ENCODE data around the gene GFRA1.

GFRA1 gene

DNA sequence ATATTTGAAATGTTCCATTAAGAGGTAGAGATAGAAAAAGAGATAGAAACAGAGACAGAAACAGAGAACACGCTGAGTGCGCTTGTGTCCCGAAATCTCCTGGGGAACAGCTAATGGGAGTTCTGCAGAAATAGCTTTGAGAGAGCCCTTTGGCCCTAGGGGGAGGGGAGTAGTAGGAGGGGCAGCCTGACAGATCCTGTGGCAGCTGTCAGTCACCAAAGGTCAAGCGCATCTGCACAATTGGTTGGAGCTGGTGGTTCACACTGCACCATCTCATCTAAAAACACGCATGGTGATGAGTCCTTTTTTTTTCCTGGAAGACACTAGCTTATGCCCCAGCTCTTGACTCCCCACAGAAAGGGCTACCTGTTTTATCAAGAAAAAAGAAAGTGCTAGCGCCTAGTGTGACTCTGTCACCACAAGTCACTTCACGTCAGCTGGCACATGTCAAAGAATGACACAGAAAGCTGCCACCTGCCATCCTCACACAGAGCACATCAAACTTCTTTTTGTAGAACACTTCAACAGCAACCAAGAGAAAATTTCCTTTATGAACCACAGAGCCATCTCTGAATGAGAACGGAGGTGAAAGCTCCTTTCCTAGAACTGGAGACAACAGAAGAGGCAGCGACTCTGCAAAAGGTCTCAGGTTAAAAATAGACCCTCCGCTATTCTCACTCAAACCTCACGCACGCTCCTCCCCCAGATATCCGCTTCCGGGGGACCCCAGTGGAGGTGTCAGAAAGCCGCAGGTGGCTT, 125.7 kb downstream of the GFRA1 start:
- DNase-seq (no peak), ATAC-seq (replicated peaks) (no peak)
- no peak overlapping the region for H3K27ac Mint-ChIP-seq
- H3K36me3 Mint-ChIP-seq (ENCODE audit: insufficient read depth) = no peaks in the 10 kb centered on the region
- no peaks in the 10 kb centered on the region for H3K27me3 Mint-ChIP-seq
- no peak overlapping the region for H3K4me3 Mint-ChIP-seq
- peaks cover 12 to 21% of the 10 kb centered on the region in 2 donors for H3K9me3 Mint-ChIP-seq
- H3K4me1 Mint-ChIP-seq (ENCODE audit: low read depth in 2 of 2) = peaks cover 0 to 2% of the 10 kb centered on the region in 2 donors

DNA sequence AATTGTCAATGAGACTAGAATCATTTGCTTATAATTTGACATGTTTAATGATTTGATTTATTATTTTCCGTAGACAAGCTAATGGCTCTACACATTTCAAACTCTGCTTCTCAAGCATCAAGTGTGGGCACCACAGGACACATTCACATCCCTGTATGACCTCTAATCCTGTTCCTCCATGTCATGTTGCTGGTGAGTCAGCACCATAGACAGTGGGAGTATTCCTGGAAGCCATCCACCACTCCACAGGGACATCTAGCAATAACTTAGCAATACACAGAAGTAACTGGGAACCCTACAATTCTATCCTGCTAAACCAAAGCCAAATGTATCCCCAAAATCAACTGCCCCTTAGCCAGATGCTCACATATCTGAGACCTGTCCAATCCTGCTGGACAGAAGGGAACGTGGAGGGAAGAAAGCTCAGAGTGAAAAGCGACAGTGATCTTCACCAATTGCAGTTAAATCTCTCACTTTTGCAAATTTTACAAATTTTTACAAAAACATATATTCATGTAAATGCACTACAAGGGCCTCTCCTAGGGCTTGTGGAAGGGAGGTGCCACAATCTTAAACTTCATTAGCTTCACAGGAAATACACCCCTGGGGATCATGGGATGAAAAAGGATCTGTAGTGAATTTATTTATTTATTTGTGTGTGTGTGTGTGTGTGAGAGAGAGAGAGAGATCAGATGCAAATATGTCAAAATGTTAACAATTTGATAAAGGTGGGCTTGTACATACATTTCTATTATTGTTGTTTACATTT, 126.5 kb downstream of the GFRA1 start:
- Mint-ChIP-seq H3K36me3 (ENCODE audit: insufficient read depth) (no peaks in the 10 kb centered on the region), H3K4me3 (no peak overlapping the region), H3K9me3 (peaks cover 8 to 13% of the 10 kb centered on the region in 2 donors), H3K27ac (no peak overlapping the region), H3K4me1 (ENCODE audit: low read depth in 2 of 2) (peaks cover 0 to 2% of the 10 kb centered on the region in 2 donors), H3K27me3 (no peaks in the 10 kb centered on the region)
- ATAC-seq (replicated peaks) = no peak
- DNase-seq = no peak

DNA sequence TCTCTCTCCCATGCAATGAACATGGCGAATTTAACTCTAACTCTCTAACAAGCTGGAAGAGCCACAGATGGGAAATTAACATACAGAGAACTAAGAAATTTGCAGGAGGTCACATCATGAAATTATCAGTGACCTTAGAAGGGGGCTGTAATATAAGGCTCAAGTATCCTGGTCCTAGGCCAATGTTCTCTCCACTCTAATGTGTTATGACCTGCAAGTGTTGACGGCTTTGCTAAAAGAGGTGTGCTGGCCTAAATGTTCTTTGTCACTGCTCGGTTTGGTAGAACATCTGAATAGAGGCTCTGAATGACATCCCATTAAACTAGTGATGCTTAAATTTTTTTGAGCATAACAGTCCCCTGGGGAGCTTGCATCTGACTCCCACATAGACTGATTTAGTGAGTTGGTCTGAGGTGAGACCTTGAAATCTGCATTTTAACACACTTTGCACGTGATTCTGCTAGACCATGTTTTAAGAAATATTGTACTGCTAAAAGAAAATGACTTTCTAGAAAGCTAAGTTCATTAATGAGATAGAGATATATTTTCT, 129.3 kb downstream of the GFRA1 start:
- Mint-ChIP-seq H3K4me1 (ENCODE audit: low read depth in 2 of 2) (peaks cover 0 to 2% of the 10 kb centered on the region in 2 donors), H3K4me3 (no peak overlapping the region), H3K27me3 (no peaks in the 10 kb centered on the region), H3K9me3 (peaks cover 0 to 3% of the 10 kb centered on the region in 2 donors), H3K27ac (no peak overlapping the region), H3K36me3 (ENCODE audit: insufficient read depth) (peaks cover 4% of the 10 kb centered on the region)
- DNase-seq (no peak), ATAC-seq (replicated peaks) (no peak)

DNA sequence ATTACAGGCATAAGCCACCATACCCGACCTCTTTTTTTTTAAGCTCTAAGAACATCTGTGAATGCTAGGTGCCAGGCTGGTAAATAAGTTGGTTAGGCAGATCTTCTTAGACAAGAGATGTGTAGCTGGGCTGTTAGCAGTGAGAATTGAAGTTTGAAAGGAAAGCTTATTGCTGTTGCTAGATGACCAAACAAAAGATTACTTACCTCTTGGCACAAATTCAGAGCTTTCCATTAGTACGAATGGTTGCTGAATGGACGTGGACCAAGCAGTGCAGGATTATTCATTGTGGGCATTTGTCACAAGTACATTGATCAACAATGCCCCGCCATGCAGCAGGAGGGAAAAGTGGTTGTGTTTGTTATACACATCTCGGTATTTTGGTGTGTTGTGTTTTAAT, 131.2 kb downstream of the GFRA1 start:
- H3K4me3 Mint-ChIP-seq = no peak overlapping the region
- DNase-seq = no peak
- no peaks in the 10 kb centered on the region for H3K4me1 Mint-ChIP-seq (ENCODE audit: low read depth in 2 of 2)
- H3K27ac Mint-ChIP-seq = no peak overlapping the region
- H3K9me3 Mint-ChIP-seq = peaks cover 0 to 4% of the 10 kb centered on the region in 2 donors
- ATAC-seq (replicated peaks) = no peak
- H3K27me3 Mint-ChIP-seq = no peaks in the 10 kb centered on the region
- peaks cover 4% of the 10 kb centered on the region for H3K36me3 Mint-ChIP-seq (ENCODE audit: insufficient read depth)

DNA sequence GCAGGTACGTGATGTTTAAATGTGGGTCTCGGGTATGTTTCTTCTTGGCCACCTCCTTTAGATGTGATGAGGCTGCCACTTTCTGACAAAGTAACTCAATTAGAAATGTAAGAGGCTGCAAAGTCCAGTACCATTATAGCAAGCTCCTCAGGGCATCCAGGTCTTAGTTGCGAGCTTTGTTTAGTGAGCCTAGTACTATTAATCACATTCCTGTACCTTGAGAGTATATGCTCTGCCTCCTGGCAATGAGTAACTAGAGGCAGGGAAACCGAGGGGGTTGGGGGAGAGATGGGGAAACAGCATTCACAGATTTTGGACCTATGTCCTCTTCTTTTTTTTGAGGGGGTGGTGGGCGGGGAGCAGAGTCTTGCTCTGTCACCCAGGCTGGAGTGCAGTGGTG, 131.8 kb downstream of the GFRA1 start:
- no peak overlapping the region for H3K4me3 Mint-ChIP-seq
- H3K9me3 Mint-ChIP-seq = peaks cover 0 to 4% of the 10 kb centered on the region in 2 donors
- H3K27ac Mint-ChIP-seq = no peak overlapping the region
- H3K36me3 Mint-ChIP-seq (ENCODE audit: insufficient read depth) = peaks cover 4% of the 10 kb centered on the region
- ATAC-seq (replicated peaks) = no peak
- H3K27me3 Mint-ChIP-seq = no peaks in the 10 kb centered on the region
- no peak for DNase-seq
- no peaks in the 10 kb centered on the region for H3K4me1 Mint-ChIP-seq (ENCODE audit: low read depth in 2 of 2)

DNA sequence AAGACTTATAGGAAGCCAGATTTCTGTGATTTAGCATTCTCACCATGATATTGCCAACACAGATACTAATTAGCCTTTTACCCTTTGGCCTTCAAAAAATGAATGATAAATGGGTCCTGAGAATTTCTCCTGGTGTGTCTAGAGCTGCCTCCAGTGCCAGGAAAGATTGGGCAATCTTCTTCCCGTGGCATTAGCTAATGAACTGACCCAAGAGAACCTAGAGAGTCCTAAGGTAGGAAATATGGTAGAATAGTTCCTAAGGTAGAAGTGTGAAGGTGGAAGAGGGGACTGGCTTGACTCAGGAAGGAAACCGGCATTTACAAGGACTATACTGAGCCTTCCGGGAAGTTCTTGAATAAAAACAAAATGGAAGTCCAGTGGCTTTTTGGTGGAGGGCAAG, 133.1 kb downstream of the GFRA1 start:
- Mint-ChIP-seq H3K36me3 (ENCODE audit: insufficient read depth) (peaks cover 4% of the 10 kb centered on the region), H3K4me1 (ENCODE audit: low read depth in 2 of 2) (no peaks in the 10 kb centered on the region), H3K9me3 (peaks cover 0 to 4% of the 10 kb centered on the region in 2 donors), H3K4me3 (no peak overlapping the region), H3K27me3 (no peaks in the 10 kb centered on the region), H3K27ac (no peak overlapping the region)
- ATAC-seq (replicated peaks) (no peak), DNase-seq (no peak)

DNA sequence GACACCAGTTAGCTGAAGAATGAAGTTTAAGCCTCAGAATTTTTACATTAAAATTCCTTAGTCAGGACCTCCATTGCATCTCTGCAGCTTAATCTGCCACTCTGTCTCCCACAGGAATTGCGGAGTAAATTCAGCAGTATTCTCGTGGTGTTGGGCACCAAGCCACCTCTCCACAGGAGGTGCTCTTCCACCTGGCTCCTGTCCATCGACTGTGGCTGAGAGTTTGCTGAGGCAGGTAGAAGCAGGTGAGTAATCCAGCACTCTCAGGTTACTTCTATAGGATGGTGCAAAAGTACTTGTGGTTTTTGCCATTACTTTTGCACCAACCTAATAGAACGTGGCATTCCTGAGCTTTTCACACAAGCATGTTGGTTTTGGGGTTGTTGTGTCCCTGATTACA, 134.1 kb downstream of the GFRA1 start:
- Mint-ChIP-seq H3K4me3 (no peak overlapping the region), H3K4me1 (ENCODE audit: low read depth in 2 of 2) (no peaks in the 10 kb centered on the region), H3K27me3 (no peaks in the 10 kb centered on the region), H3K9me3 (peaks cover 0 to 4% of the 10 kb centered on the region in 2 donors), H3K36me3 (ENCODE audit: insufficient read depth) (peaks cover 4% of the 10 kb centered on the region), H3K27ac (no peak overlapping the region)
- DNase-seq (no peak), ATAC-seq (replicated peaks) (no peak)

DNA sequence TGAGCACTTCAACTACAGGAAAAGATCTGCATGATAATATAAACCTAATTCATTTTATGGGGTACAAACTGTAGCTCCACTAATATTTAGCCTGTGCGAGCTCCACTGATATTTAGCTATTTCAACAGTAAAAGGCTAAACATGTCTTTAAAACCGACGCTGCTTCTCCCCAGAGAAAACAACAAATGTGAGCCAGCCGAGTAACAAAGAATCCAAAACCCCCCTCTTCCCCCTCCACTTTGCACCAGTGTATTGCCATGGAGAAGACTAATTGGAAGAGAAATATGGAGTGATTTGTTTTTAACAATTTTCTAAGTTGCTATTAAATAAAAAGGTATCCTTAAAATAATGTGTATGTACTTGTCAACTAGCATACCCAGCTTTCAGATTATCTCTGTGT, 136.7 kb downstream of the GFRA1 start:
- Mint-ChIP-seq H3K27ac (no peak overlapping the region), H3K4me1 (ENCODE audit: low read depth in 2 of 2) (no peaks in the 10 kb centered on the region), H3K27me3 (no peaks in the 10 kb centered on the region), H3K9me3 (peaks cover 0 to 2% of the 10 kb centered on the region in 2 donors), H3K4me3 (no peak overlapping the region), H3K36me3 (ENCODE audit: insufficient read depth) (peaks cover 4% of the 10 kb centered on the region)
- ATAC-seq (replicated peaks) (no peak), DNase-seq (no peak)

DNA sequence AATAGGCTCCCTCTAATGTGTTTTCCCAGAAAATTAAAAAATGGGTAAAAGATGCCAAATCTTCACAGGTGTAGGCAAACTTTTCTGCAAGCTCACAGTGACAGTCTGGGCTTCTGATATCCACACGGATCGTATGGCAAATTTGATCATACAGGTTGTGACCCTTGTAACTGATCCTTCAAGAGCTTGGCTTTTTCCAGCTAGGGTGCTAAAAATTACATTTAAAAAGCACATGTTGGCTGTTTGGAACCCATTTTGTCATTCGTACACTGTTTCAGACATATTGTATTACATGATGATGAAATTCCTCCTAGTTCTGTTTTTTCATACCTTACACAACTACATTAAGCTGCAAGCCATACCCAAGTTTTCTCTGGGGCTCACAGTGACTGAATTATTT, 138.7 kb downstream of the GFRA1 start:
- Mint-ChIP-seq H3K27ac (no peak overlapping the region), H3K9me3 (peaks cover 0 to 2% of the 10 kb centered on the region in 2 donors), H3K4me3 (no peak overlapping the region), H3K36me3 (ENCODE audit: insufficient read depth) (peaks cover 2% of the 10 kb centered on the region), H3K27me3 (no peaks in the 10 kb centered on the region), H3K4me1 (ENCODE audit: low read depth in 2 of 2) (no peaks in the 10 kb centered on the region)
- DNase-seq (no peak), ATAC-seq (replicated peaks) (no peak)

DNA sequence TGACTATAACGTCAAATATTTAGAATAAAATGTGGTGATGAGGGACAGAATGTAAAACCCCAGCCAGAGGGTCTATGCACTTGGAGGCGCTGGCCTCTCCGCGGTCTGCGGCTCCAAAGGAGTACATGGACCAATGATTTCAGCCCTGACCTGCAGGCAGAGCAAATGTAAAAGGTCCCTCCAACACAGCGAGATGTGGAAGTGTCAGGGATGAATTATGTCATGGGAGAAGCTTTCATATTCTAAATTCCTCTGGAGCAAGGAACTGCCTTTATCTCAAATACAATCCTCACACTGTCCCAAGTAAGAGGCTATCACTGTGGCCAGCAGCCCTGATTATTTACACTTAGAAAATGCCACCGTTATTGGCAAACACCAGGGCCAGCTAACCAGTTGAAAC, 139.4 kb downstream of the GFRA1 start:
- ATAC-seq (replicated peaks) (no peak), DNase-seq (no peak)
- no peaks in the 10 kb centered on the region for H3K36me3 Mint-ChIP-seq (ENCODE audit: insufficient read depth)
- H3K4me3 Mint-ChIP-seq = no peak overlapping the region
- no peaks in the 10 kb centered on the region for H3K4me1 Mint-ChIP-seq (ENCODE audit: low read depth in 2 of 2)
- H3K27ac Mint-ChIP-seq = no peak overlapping the region
- H3K27me3 Mint-ChIP-seq = no peaks in the 10 kb centered on the region
- peaks cover 0 to 2% of the 10 kb centered on the region in 2 donors for H3K9me3 Mint-ChIP-seq

DNA sequence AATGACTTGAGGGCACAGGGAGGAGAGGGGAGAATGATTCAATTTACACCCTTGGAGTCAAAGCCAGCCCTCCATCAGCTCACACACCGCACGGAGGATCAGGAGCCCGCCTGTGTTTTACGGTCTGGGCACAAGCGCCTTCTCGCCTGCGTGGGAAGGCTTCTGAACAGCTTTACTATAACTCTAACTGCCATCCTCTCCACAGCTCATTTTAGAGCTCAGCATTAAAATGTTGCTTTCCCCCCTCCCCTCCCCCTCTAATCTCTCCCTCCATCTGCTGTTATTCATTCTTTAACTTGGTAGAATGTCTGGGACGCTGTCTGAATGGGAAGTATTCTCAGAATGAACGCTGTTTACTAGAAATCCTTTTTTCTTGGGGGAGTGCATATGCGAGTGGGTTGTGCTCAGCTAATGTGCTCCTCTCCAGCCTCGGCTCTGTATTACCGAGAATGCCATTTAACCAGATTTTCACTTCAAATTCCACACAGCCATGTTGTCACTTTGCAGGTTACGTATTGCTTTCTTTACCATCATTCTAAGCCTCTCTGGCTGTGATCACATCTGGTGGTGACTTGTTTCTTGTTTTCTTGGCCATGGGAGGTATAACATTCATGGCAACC, 140.1 kb downstream of the GFRA1 start:
- H3K4me1 Mint-ChIP-seq (ENCODE audit: low read depth in 2 of 2) = no peaks in the 10 kb centered on the region
- no peak overlapping the region for H3K27ac Mint-ChIP-seq
- DNase-seq (no peak), ATAC-seq (replicated peaks) (no peak)
- no peak overlapping the region for H3K4me3 Mint-ChIP-seq
- H3K27me3 Mint-ChIP-seq = no peaks in the 10 kb centered on the region
- H3K9me3 Mint-ChIP-seq = no peaks in the 10 kb centered on the region
- no peaks in the 10 kb centered on the region for H3K36me3 Mint-ChIP-seq (ENCODE audit: insufficient read depth)

DNA sequence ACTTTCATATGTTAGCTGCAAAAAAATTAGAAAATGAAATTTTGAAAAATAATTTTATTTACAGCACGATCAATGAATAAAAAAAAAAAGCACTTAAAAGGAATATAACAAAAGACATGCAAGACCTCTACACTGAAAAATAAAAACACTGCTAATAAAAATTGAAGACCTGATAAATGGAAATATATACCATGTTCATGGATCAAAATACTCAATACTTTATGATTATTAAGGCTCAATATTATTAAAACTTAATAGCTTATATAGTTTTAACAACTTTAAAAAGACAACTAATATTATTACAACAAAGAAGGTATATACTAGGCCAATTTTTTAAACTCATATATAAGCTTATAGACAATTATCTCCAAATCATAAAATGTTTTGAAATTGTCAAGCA, 143.0 kb downstream of the GFRA1 start:
- H3K4me3 Mint-ChIP-seq = no peak overlapping the region
- H3K4me1 Mint-ChIP-seq (ENCODE audit: low read depth in 2 of 2) = no peaks in the 10 kb centered on the region
- no peak overlapping the region for H3K27ac Mint-ChIP-seq
- peaks cover 1 to 16% of the 10 kb centered on the region in 2 donors for H3K9me3 Mint-ChIP-seq
- DNase-seq = no peak
- no peaks in the 10 kb centered on the region for H3K27me3 Mint-ChIP-seq
- H3K36me3 Mint-ChIP-seq (ENCODE audit: insufficient read depth) = no peaks in the 10 kb centered on the region
- ATAC-seq (replicated peaks) = no peak

DNA sequence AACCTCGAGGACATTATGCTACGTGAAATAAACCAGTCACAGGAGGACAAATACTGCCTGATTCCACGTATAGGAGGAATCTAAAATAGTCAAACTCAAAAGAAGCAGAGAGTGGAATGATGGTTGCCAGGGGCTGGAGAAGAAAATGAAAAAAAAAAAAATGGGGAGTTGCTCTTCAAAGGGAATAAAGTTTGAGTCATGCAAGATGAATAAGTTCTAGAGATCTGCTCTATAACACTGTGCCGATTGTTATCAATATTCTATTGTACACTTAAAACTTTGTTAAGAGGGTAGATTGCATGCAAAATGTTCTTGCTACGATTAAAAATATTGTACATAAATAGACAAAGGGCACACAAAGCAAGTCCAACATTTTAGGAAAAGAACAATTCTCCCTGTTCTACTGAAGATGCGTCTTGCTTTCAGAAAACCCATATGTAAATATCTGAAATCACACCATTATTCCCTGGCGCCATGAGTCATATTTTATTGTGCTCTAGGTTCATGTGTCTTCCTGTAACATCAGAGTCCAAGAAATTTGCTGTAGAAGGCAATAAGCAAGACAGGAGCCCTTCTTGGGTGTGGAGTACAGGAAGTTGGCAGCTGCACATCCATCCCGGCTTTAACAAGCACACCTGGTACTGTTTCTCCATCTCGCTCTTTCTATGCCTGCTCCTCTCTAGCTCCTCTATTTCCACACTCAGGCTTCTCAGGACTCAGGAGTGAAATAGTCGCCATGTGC, 145.9 kb downstream of the GFRA1 start:
- no peak overlapping the region for H3K4me3 Mint-ChIP-seq
- ATAC-seq (replicated peaks) = no peak

More for the DNA sequence above, 145.9 kb downstream of the GFRA1 start:
- Mint-ChIP-seq H3K4me1 (ENCODE audit: low read depth in 2 of 2) (no peaks in the 10 kb centered on the region), H3K9me3 (peaks cover 1 to 16% of the 10 kb centered on the region in 2 donors), H3K36me3 (ENCODE audit: insufficient read depth) (no peaks in the 10 kb centered on the region), H3K27ac (no peak overlapping the region), H3K27me3 (no peaks in the 10 kb centered on the region)
- DNase-seq = no peak

Data from effector memory CD8-positive, alpha-beta T cell (primary cell).